ENCODE data around the gene TMEM192.
"Not testable (repeated sequence)": the region's sequence is repeated elsewhere in the genome, so short reads cannot be mapped to it uniquely, and the experiment has no call there.

Gene TMEM192

DNA sequence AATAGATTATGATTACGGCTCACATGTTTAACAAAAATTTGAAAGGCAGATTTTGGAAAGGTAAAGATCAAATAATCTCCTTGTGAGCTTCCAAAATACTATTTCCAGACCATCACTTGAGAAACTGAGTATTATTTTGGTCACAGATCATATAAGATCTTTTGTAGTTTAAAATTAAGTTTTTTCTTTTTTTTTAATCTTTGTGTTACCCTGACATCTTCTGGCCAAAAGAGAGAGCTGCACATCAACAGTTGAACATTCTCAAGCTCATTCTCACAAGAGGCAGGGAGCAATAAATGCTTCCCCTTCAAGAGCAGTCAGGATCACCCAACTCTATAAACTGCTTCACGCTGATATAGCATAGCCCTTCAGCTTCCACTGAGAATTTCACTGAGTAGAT is 15.9 kb downstream of the TMEM192 start:
- TF ChIP-seq EZH2phosphoT487 (IDR thresholded peaks at IDR 0.05; ENCODE audit: low read depth) = no peak
- TF ChIP-seq, protein P1, sequence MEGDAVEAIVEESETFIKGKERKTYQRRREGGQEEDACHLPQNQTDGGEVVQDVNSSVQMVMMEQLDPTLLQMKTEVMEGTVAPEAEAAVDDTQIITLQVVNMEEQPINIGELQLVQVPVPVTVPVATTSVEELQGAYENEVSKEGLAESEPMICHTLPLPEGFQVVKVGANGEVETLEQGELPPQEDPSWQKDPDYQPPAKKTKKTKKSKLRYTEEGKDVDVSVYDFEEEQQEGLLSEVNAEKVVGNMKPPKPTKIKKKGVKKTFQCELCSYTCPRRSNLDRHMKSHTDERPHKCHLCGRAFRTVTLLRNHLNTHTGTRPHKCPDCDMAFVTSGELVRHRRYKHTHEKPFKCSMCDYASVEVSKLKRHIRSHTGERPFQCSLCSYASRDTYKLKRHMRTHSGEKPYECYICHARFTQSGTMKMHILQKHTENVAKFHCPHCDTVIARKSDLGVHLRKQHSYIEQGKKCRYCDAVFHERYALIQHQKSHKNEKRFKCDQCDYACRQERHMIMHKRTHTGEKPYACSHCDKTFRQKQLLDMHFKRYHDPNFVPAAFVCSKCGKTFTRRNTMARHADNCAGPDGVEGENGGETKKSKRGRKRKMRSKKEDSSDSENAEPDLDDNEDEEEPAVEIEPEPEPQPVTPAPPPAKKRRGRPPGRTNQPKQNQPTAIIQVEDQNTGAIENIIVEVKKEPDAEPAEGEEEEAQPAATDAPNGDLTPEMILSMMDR (IDR thresholded peaks at IDR 0.05; ENCODE audit: low read depth, low read length) = peak; percentile 67
- no peak overlapping the region for H3K4me3 ChIP-seq (ENCODE audit: low read length)
- H3K27me3 ChIP-seq (ENCODE audit: low read depth, low read length) = no peaks in the 10 kb centered on the region
- no peaks in the 10 kb centered on the region for H3K4me1 ChIP-seq (ENCODE audit: low read length)
- H3K27ac ChIP-seq (ENCODE audit: low read length) = no peak overlapping the region
- no peaks in the 10 kb centered on the region for H3K79me2 ChIP-seq (ENCODE audit: low read length)
- no peaks in the 10 kb centered on the region for H4K20me1 ChIP-seq (ENCODE audit: insufficient read depth, low read length)
- no peak overlapping the region for H3K9ac ChIP-seq (ENCODE audit: low read length)
- H3K36me3 ChIP-seq (replicated peaks; ENCODE audit: low read depth, low read length) = peaks cover 31% of the 10 kb centered on the region
- no peaks in the 10 kb centered on the region for H3K9me3 ChIP-seq (ENCODE audit: insufficient read depth, low read length)
- H3K4me2 ChIP-seq (ENCODE audit: low read length) = no peak overlapping the region
- H2AFZ ChIP-seq (ENCODE audit: low read depth, low read length) = no peak overlapping the region

DNA sequence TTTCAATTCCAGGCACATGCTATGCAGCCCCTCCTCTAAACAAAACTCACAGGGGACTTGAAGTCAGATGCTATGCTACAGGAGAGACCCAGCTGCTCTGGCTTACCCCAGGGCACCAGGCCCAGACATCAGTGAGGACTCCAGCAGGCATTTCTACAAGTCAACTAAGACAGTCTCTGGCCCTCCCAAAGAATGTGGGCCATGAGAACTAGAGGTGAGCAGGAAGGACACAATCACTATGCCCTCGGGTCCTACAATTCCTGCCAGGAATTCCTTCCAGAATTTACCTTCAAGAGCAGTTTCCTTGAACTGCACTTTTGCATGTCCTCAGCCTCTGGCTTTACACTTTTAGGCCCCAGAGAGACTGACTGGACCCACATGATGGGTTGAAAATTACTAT is 17.4 kb downstream of the TMEM192 start:
- Histone ChIP-seq H4K20me1 (ENCODE audit: insufficient read depth, low read length) (no peaks in the 10 kb centered on the region), H2AFZ (ENCODE audit: low read depth, low read length) (no peak overlapping the region), H3K27ac (ENCODE audit: low read length) (no peak overlapping the region), H3K4me1 (ENCODE audit: low read length) (no peaks in the 10 kb centered on the region), H3K9me3 (ENCODE audit: insufficient read depth, low read length) (no peaks in the 10 kb centered on the region), H3K4me3 (ENCODE audit: low read length) (no peak overlapping the region), H3K27me3 (ENCODE audit: low read depth, low read length) (no peaks in the 10 kb centered on the region), H3K4me2 (ENCODE audit: low read length) (no peak overlapping the region), H3K9ac (ENCODE audit: low read length) (no peak overlapping the region), H3K79me2 (ENCODE audit: low read length) (no peaks in the 10 kb centered on the region), H3K36me3 (replicated peaks; ENCODE audit: low read depth, low read length) (peaks cover 26% of the 10 kb centered on the region)
- TF ChIP-seq EZH2phosphoT487 (IDR thresholded peaks at IDR 0.05; ENCODE audit: low read depth) = no peak
- TF ChIP-seq, protein P1 (IDR thresholded peaks at IDR 0.05; ENCODE audit: low read depth, low read length) = no peak

- H3K27me3 ChIP-seq (ENCODE audit: low read depth, low read length) = no peaks in the 10 kb centered on the region
- H4K20me1 ChIP-seq (ENCODE audit: insufficient read depth, low read length) = no peaks in the 10 kb centered on the region
- H3K79me2 ChIP-seq (ENCODE audit: low read length) = no peaks in the 10 kb centered on the region
- no peak for TF ChIP-seq EZH2phosphoT487 (IDR thresholded peaks at IDR 0.05; ENCODE audit: low read depth)
- no peak overlapping the region for H3K27ac ChIP-seq (ENCODE audit: low read length)
- H3K4me3 ChIP-seq (ENCODE audit: low read length) = no peak overlapping the region
- H3K36me3 ChIP-seq (replicated peaks; ENCODE audit: low read depth, low read length) = peaks cover 26% of the 10 kb centered on the region
- no peak overlapping the region for H2AFZ ChIP-seq (ENCODE audit: low read depth, low read length)
- H3K4me1 ChIP-seq (ENCODE audit: low read length) = no peaks in the 10 kb centered on the region
- no peak overlapping the region for H3K9ac ChIP-seq (ENCODE audit: low read length)
- H3K4me2 ChIP-seq (ENCODE audit: low read length) = no peak overlapping the region
- H3K9me3 ChIP-seq (ENCODE audit: insufficient read depth, low read length) = no peaks in the 10 kb centered on the region
Measured at GRCh38 chr4:165094873-165095272, 17.8 kb downstream of the TMEM192 start.

GRCh38 chr4:165092187-165092586 is 20.5 kb downstream of the TMEM192 start:
- not testable (repeated sequence) for H3K79me2 ChIP-seq (ENCODE audit: low read length); H3K4me1 ChIP-seq (ENCODE audit: low read length); H2AFZ ChIP-seq (ENCODE audit: low read depth, low read length); H4K20me1 ChIP-seq (ENCODE audit: insufficient read depth, low read length); H3K9ac ChIP-seq (ENCODE audit: low read length); H3K4me2 ChIP-seq (ENCODE audit: low read length); H3K27ac ChIP-seq (ENCODE audit: low read length); H3K4me3 ChIP-seq (ENCODE audit: low read length); H3K27me3 ChIP-seq (ENCODE audit: low read depth, low read length); H3K9me3 ChIP-seq (ENCODE audit: insufficient read depth, low read length)
- H3K36me3 ChIP-seq (replicated peaks; ENCODE audit: low read depth, low read length) = peaks cover 31% of the 10 kb centered on the region

DNA sequence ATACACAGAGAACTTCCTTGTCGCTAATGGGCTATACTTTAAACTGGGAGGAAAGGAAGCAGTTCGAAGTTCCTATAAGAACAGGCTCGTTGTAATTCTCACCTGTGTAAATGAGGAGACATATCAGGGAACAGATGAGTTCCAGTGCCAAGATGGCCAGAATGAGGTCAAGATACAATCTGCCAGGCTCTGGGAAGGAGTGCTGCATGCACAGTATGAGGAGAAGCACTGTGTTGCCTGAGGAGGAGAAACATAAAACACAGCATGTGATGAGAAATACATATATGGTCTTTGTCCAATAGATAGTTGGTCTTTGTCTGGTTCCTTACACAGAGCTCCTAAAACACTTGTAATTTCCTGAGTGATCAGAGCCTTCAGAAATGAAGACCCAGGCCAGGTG is 24.3 kb downstream of the TMEM192 start:
- H3K9ac ChIP-seq (ENCODE audit: low read length) = no peak overlapping the region
- H3K36me3 ChIP-seq (replicated peaks; ENCODE audit: low read depth, low read length) = peaks cover 42% of the 10 kb centered on the region
- no peaks in the 10 kb centered on the region for H3K4me1 ChIP-seq (ENCODE audit: low read length)
- no peak overlapping the region for H3K4me2 ChIP-seq (ENCODE audit: low read length)
- H3K27me3 ChIP-seq (ENCODE audit: low read depth, low read length) = no peaks in the 10 kb centered on the region
- no peaks in the 10 kb centered on the region for H3K79me2 ChIP-seq (ENCODE audit: low read length)
- no peak overlapping the region for H3K27ac ChIP-seq (ENCODE audit: low read length)
- H3K9me3 ChIP-seq (ENCODE audit: insufficient read depth, low read length) = no peaks in the 10 kb centered on the region
- no peak for TF ChIP-seq EZH2phosphoT487 (IDR thresholded peaks at IDR 0.05; ENCODE audit: low read depth)
- TF ChIP-seq, protein P1 (IDR thresholded peaks at IDR 0.05; ENCODE audit: low read depth, low read length) = no peak
- no peaks in the 10 kb centered on the region for H4K20me1 ChIP-seq (ENCODE audit: insufficient read depth, low read length)
- H3K4me3 ChIP-seq (ENCODE audit: low read length) = no peak overlapping the region
- H2AFZ ChIP-seq (ENCODE audit: low read depth, low read length) = no peak overlapping the region

All from OCI-LY3 (cell line).